Mesenchymal stem cell (in vitro differentiated cells and primary cell): Measurements from ENCODE around the gene TCF4.

ENCODE experiments used
- DNase-seq: peaks from one replicate; pipeline ENCODE4 v3.0.0-alpha.2; 2013
- H2AFZ ChIP-seq: one replicate; pipeline ENCODE4 v1.6.1; 2013; ENCODE audit warnings: low read depth, mild to moderate bottlenecking, control low read depth, inconsistent platforms, low read length, moderate library complexity
- H2AK5ac ChIP-seq: 2 replicates; pipeline ENCODE4 v1.6.1; 2013; ENCODE audit warnings: low read length, moderate library complexity, mild to moderate bottlenecking, inconsistent platforms; ENCODE audit not compliant: severe bottlenecking
- H2BK120ac ChIP-seq: one replicate; pipeline ENCODE4 v1.6.1; 2013; ENCODE audit warnings: low read depth, mild to moderate bottlenecking, inconsistent platforms, low read length, moderate library complexity
- H2BK12ac ChIP-seq, 2 experiments: one replicate each; pipeline ENCODE4 v1.6.1; 2013; ENCODE audit warnings: inconsistent platforms in 2 of 2, low read length in 2 of 2, mild to moderate bottlenecking in 2 of 2, moderate library complexity in 2 of 2, control low read depth in 1 of 2
- H2BK15ac ChIP-seq: one replicate; pipeline ENCODE4 v1.6.1; 2013; ENCODE audit warnings: mild to moderate bottlenecking, low read depth, inconsistent platforms; ENCODE audit not compliant: poor library complexity, severe bottlenecking
- H2BK5ac ChIP-seq: 2 replicates; pipeline ENCODE4 v1.6.1; 2013; ENCODE audit warnings: low read depth, mild to moderate bottlenecking, low read length, control low read depth, inconsistent platforms; ENCODE audit not compliant: poor library complexity, severe bottlenecking
- H3K14ac ChIP-seq, 2 experiments: one replicate each; pipeline ENCODE4 v1.6.1; 2013; ENCODE audit warnings: inconsistent platforms in 2 of 2, low read length in 2 of 2, control low read depth in 1 of 2, mild to moderate bottlenecking in 1 of 2, moderate library complexity in 1 of 2
- H3K18ac ChIP-seq, 2 experiments: one replicate each; pipeline ENCODE4 v1.6.1; 2013; ENCODE audit warnings: inconsistent platforms in 2 of 2, low read length in 2 of 2, control low read depth in 1 of 2, low read depth in 1 of 2, mild to moderate bottlenecking in 1 of 2
- H3K23ac ChIP-seq, 2 experiments: one replicate each; pipeline ENCODE4 v1.6.1; 2013; ENCODE audit warnings: inconsistent platforms in 2 of 2, low read length in 2 of 2, mild to moderate bottlenecking in 2 of 2, moderate library complexity in 2 of 2, control low read depth in 1 of 2
- H3K27ac ChIP-seq: 2 replicates; pipeline ENCODE4 v1.5.1; 2013; ENCODE audit warnings: mild to moderate bottlenecking, moderate library complexity, low read length, control low read depth, inconsistent platforms; ENCODE audit not compliant: poor library complexity, severe bottlenecking
- H3K27me3 ChIP-seq, 2 experiments: 2 replicates each; pipeline versions ENCODE4 v1.6.1 to v1.7.0; 2013; ENCODE audit warnings: low read length in 2 of 2, mild to moderate bottlenecking in 2 of 2, moderate library complexity in 2 of 2, control low read depth in 1 of 2, inconsistent platforms in 1 of 2; ENCODE audit not compliant: control insufficient read depth in 1 of 2, insufficient read depth in 1 of 2
- H3K36me3 ChIP-seq, 2 experiments: 2 replicates each; pipeline versions ENCODE4 v1.6.1 to v1.7.0; 2013; ENCODE audit warnings: low read length in 2 of 2, control low read depth in 1 of 2, inconsistent platforms in 1 of 2, low read depth in 1 of 2, mild to moderate bottlenecking in 1 of 2; ENCODE audit not compliant: insufficient read depth in 2 of 2, control insufficient read depth in 1 of 2
- H3K4ac ChIP-seq, 2 experiments: one replicate each; pipeline ENCODE4 v1.6.1; 2013; ENCODE audit warnings: inconsistent platforms in 2 of 2, low read length in 2 of 2, mild to moderate bottlenecking in 2 of 2, moderate library complexity in 2 of 2, control low read depth in 1 of 2, low read depth in 1 of 2
- H3K4me1 ChIP-seq: 2 replicates; pipeline ENCODE4 v1.6.1; 2013; ENCODE audit warnings: low read depth, low read length, control low read depth; ENCODE audit not compliant: control insufficient read depth, insufficient read depth
- H3K4me2 ChIP-seq: 2 replicates; pipeline ENCODE4 v1.6.1; 2013; ENCODE audit warnings: low read length, mild to moderate bottlenecking, inconsistent platforms; ENCODE audit not compliant: poor library complexity, severe bottlenecking
- H3K4me3 ChIP-seq, 2 experiments: 2 replicates each; pipeline versions ENCODE4 v1.5.1 to v1.7.0; 2013; ENCODE audit warnings: low read length in 2 of 2, mild to moderate bottlenecking in 2 of 2, control low read depth in 1 of 2, low read depth in 1 of 2; ENCODE audit not compliant: insufficient read depth in 1 of 2
- H3K79me1 ChIP-seq: replicated peaks from 2 replicates; pipeline ENCODE4 v1.6.1; 2013; ENCODE audit warnings: mild to moderate bottlenecking, control low read depth, low read length, inconsistent platforms; ENCODE audit not compliant: poor library complexity, severe bottlenecking
- H3K9ac ChIP-seq: 2 replicates; pipeline ENCODE4 v1.7.0; 2013; ENCODE audit warnings: mild to moderate bottlenecking, low read length, moderate library complexity
- H3K9me3 ChIP-seq: 2 replicates; pipeline ENCODE4 v1.7.0; 2013; ENCODE audit warnings: mild to moderate bottlenecking, low read length; ENCODE audit not compliant: control insufficient read depth
- H4K8ac ChIP-seq: one replicate; pipeline ENCODE4 v1.6.1; 2013; ENCODE audit warnings: inconsistent platforms, mild to moderate bottlenecking, low read length, moderate library complexity
- H4K91ac ChIP-seq: one replicate; pipeline ENCODE4 v1.6.1; 2013; ENCODE audit warnings: mild to moderate bottlenecking, low read length, inconsistent platforms
- WGBS: methylation state at CpG from one replicate; pipeline ENCODE4 v1.1.7; 2013; ENCODE audit warnings: mixed read lengths; 5-methylcytosine and 5-hydroxymethylcytosine counted together

Gene TCF4

DNA sequence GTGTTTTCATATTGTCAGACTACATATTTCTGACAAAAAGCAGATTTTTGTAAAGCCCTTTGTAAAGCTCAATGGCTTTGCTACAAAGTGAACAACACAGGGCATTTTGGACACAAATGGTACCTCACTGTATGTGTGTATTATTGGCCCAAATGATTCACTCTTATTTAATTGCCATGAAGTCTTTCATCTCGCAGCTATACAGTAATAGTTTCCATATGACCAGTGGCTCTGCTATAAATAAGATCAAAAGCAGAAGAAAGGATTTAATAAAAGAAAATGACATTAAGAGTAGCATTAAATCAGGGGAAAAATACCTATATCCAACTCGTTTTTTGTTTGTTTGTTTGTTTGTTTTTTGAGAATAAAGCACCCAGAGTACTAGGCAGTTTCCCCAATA, 344.7 kb downstream of the TCF4 start:
- Histone ChIP-seq H2BK15ac (no peak overlapping the region), H4K91ac (no peak overlapping the region), H3K4ac (no peak overlapping the region), H3K23ac (no peak overlapping the region), H2BK5ac (no peak overlapping the region), H3K9me3 (no peaks in the 10 kb centered on the region), H3K27me3 (no peaks in the 10 kb centered on the region), H2BK120ac (no peak overlapping the region), H3K18ac (no peak overlapping the region), H4K8ac (no peak overlapping the region), H3K4me1 (peaks cover 2% of the 10 kb centered on the region), H3K79me1 (no peaks in the 10 kb centered on the region), H2AFZ (no peak overlapping the region), H2AK5ac (no peak overlapping the region), H3K27ac (no peak overlapping the region), H3K14ac (no peak overlapping the region), H2BK12ac (no peak overlapping the region), H3K4me2 (no peak overlapping the region), H3K36me3 (peaks cover 0 to 48% of the 10 kb centered on the region in 2 experiments), H3K4me3 (no peak overlapping the region), H3K9ac (no peak overlapping the region)
- WGBS = 83% methylated on average over 1 of the region's 2 CpGs
- DNase-seq = no peak

DNA sequence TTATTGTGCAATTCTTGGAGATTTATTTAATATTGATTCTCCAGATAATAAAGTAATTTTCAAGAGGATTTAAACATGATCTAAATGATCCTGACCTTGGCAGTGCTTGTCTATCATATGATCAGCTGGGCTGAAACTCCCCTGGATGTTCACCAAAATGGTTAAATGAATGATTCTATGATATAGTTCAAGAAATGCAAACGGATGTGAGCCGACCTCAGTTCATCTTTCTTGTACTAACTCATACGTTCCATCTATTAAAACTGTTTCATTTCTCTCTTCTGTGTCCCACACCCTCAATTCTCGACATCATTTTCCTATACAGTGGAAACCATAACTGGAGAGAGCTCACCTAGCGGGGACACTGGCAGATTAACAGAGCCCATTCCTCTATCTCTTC, 347.0 kb downstream of the TCF4 start:
- Histone ChIP-seq H2BK12ac (no peak overlapping the region), H3K4ac (no peak overlapping the region), H4K91ac (no peak overlapping the region), H3K9ac (no peak overlapping the region), H3K14ac (no peak overlapping the region), H3K9me3 (no peaks in the 10 kb centered on the region), H3K27me3 (no peaks in the 10 kb centered on the region), H2AFZ (no peak overlapping the region), H3K18ac (no peak overlapping the region), H3K27ac (no peak overlapping the region), H3K36me3 (peaks cover 0 to 38% of the 10 kb centered on the region in 2 experiments), H4K8ac (no peak overlapping the region), H2BK15ac (no peak overlapping the region), H2BK120ac (no peak overlapping the region), H3K79me1 (no peaks in the 10 kb centered on the region), H3K4me2 (no peak overlapping the region), H3K4me3 (no peak overlapping the region), H2AK5ac (no peak overlapping the region), H3K23ac (no peak overlapping the region), H2BK5ac (no peak overlapping the region), H3K4me1 (peaks cover 2% of the 10 kb centered on the region)
- 98% methylated on average over 4 of the region's 5 CpGs for WGBS
- no peak for DNase-seq

DNA sequence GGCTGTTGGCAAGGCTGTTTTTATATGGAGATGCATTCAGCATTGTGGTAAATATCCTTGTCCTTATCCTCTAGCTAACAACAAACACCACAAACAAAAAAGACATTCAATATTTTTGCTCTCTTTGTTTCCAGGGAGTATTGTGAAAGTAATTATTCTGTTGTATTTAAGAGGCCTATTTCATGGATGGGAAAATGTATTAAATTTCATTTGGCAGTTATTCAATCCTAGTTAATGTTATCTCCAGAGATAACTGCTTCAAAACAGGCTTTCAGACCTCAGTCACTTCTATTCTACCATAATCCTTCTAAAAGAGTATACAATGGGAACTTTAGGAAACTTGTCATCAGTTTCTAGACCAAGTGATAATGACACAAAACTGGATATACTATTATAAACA, 348.3 kb downstream of the TCF4 start:
- no peak overlapping the region for H4K91ac ChIP-seq
- no peak overlapping the region for H3K14ac ChIP-seq
- H3K4me3 ChIP-seq = no peak overlapping the region
- H3K36me3 ChIP-seq = peaks cover 0 to 38% of the 10 kb centered on the region in 2 experiments
- no peak overlapping the region for H3K4me2 ChIP-seq
- no peaks in the 10 kb centered on the region for H3K79me1 ChIP-seq
- no peaks in the 10 kb centered on the region for H3K27me3 ChIP-seq
- no peaks in the 10 kb centered on the region for H3K9me3 ChIP-seq
- DNase-seq = no peak
- H2AK5ac ChIP-seq = no peak overlapping the region
- H3K18ac ChIP-seq = no peak overlapping the region
- H3K4me1 ChIP-seq = no peaks in the 10 kb centered on the region
- H2BK120ac ChIP-seq = no peak overlapping the region
- H3K23ac ChIP-seq = no peak overlapping the region
- no peak overlapping the region for H2AFZ ChIP-seq
- no peak overlapping the region for H3K9ac ChIP-seq
- no peak overlapping the region for H4K8ac ChIP-seq
- no peak overlapping the region for H2BK15ac ChIP-seq
- no peak overlapping the region for H2BK5ac ChIP-seq
- no peak overlapping the region for H3K4ac ChIP-seq
- H2BK12ac ChIP-seq = no peak overlapping the region
- H3K27ac ChIP-seq = no peak overlapping the region

- Histone ChIP-seq H2BK15ac (no peak overlapping the region), H3K27me3 (no peaks in the 10 kb centered on the region), H4K8ac (no peak overlapping the region), H2BK5ac (no peak overlapping the region), H3K14ac (no peak overlapping the region), H2AK5ac (no peak overlapping the region), H3K36me3 (peaks cover 3 to 53% of the 10 kb centered on the region in 2 experiments), H2AFZ (no peak overlapping the region), H3K4ac (no peak overlapping the region), H3K23ac (no peak overlapping the region), H3K4me1 (no peaks in the 10 kb centered on the region), H3K79me1 (peaks cover 2% of the 10 kb centered on the region), H3K27ac (no peak overlapping the region), H3K9ac (no peak overlapping the region), H2BK120ac (no peak overlapping the region), H3K9me3 (no peaks in the 10 kb centered on the region), H4K91ac (no peak overlapping the region), H3K4me3 (no peak overlapping the region), H2BK12ac (no peak overlapping the region), H3K18ac (no peak overlapping the region), H3K4me2 (no peak overlapping the region)
- WGBS = 98% methylated on average over 3 of the region's 3 CpGs
- DNase-seq = no peak
Measured at GRCh38 chr18:55237660-55238059, 350.3 kb downstream of the TCF4 start.
